ENCODE measurements around the gene R3HDM1.

R3HDM1 gene

GRCh38 chr2:135755573-135755972 is 224.3 kb downstream of the R3HDM1 start:
- no CpG with 5 or more reads among the region's 2 CpGs for WGBS (ENCODE audit: extremely low coverage, insufficient coverage, insufficient read length)
- no peak overlapping the region for H3K27ac ChIP-seq (ENCODE audit: low read depth, low read length)

DNA sequence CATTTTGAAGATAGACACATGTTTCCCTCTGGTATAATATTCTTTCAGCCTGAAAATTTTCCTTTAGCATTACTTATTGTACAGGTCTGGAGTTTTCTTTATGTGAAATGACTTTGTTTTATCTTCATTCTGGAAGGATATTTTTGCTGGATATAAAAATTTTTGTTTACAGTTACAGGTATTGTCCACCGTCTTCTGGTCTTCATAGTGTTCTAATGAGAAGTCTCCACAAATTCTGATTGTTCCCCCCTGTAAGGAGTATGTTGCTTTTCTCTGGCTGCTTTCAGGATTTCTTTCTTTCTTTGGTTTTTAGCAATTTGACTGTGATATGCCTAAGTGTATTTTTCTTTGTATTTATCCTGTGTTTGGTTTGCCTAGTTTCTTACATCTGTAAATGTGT is 225.4 kb downstream of the R3HDM1 start:
- Histone ChIP-seq H3K4me1 (ENCODE audit: control insufficient read depth in 1 of 2, insufficient read depth in 2 of 2, low read length in 2 of 2) (no peaks in the 10 kb centered on the region), H3K4ac (ENCODE audit: low read depth, low read length) (no peak overlapping the region), H3K18ac (ENCODE audit: low read length) (no peak overlapping the region), H3K79me1 (ENCODE audit: low read length) (no peaks in the 10 kb centered on the region), H2BK12ac (ENCODE audit: low read length) (no peak overlapping the region), H2AFZ (ENCODE audit: insufficient read depth, low read length, poor library complexity) (no peak overlapping the region), H3K27me3 (ENCODE audit: insufficient read depth, low read length) (no peaks in the 10 kb centered on the region), H3K4me3 (ENCODE audit: low read depth, low read length) (no peak overlapping the region), H4K8ac (ENCODE audit: low read depth, low read length) (no peak overlapping the region), H2AK5ac (ENCODE audit: low read length) (no peak overlapping the region), H4K12ac (ENCODE audit: low read depth, low read length) (no peak overlapping the region), H3K79me2 (ENCODE audit: control insufficient read depth, insufficient read depth, low read length, poor library complexity) (no peaks in the 10 kb centered on the region), H3K9ac (ENCODE audit: low read length) (no peak overlapping the region), H3K36me3 (ENCODE audit: control insufficient read depth in 1 of 2, insufficient read depth in 2 of 2, low read length in 2 of 2) (peaks cover 27 to 30% of the 10 kb centered on the region in 2 experiments), H3K23ac (ENCODE audit: low read length) (no peak overlapping the region), H3K9me3 (ENCODE audit: insufficient read depth, low read depth, low read length) (no peaks in the 10 kb centered on the region), H4K91ac (ENCODE audit: low read depth, low read length) (no peak overlapping the region), H3K27ac (ENCODE audit: low read depth, low read length) (no peak overlapping the region), H2BK5ac (ENCODE audit: low read depth, low read length, poor library complexity) (no peak overlapping the region), H3K4me2 (ENCODE audit: low read length) (no peak overlapping the region), H3K14ac (ENCODE audit: low read length) (no peak overlapping the region), H2BK120ac (ENCODE audit: insufficient read depth, low read length, poor library complexity) (no peak overlapping the region)
- no peak for DNase-seq
- WGBS (ENCODE audit: extremely low coverage, insufficient coverage, insufficient read length), result no CpG with 5 or more reads among the region's 1 CpG

More at GRCh38 chr2:135755573-135755972, 224.3 kb downstream of the R3HDM1 start:
- H3K4me3 ChIP-seq (ENCODE audit: low read depth, low read length), result no peak overlapping the region
- H3K27me3 ChIP-seq (ENCODE audit: insufficient read depth, low read length), result no peaks in the 10 kb centered on the region
- no peak overlapping the region for H2BK120ac ChIP-seq (ENCODE audit: insufficient read depth, low read length, poor library complexity)
- no peak overlapping the region for H4K91ac ChIP-seq (ENCODE audit: low read depth, low read length)
- no peak overlapping the region for H2BK12ac ChIP-seq (ENCODE audit: low read length)
- H3K18ac ChIP-seq (ENCODE audit: low read length), result no peak overlapping the region
- H2AFZ ChIP-seq (ENCODE audit: insufficient read depth, low read length, poor library complexity), result no peak overlapping the region
- H4K8ac ChIP-seq (ENCODE audit: low read depth, low read length), result no peak overlapping the region
- no peak overlapping the region for H2AK5ac ChIP-seq (ENCODE audit: low read length)
- no peaks in the 10 kb centered on the region for H3K4me1 ChIP-seq (ENCODE audit: control insufficient read depth in 1 of 2, insufficient read depth in 2 of 2, low read length in 2 of 2)
- peaks cover 24 to 27% of the 10 kb centered on the region in 2 experiments for H3K36me3 ChIP-seq (ENCODE audit: control insufficient read depth in 1 of 2, insufficient read depth in 2 of 2, low read length in 2 of 2)
- H2BK5ac ChIP-seq (ENCODE audit: low read depth, low read length, poor library complexity), result no peak overlapping the region
- H3K9me3 ChIP-seq (ENCODE audit: insufficient read depth, low read depth, low read length), result no peaks in the 10 kb centered on the region
- H4K12ac ChIP-seq (ENCODE audit: low read depth, low read length), result no peak overlapping the region
- no peak overlapping the region for H3K4me2 ChIP-seq (ENCODE audit: low read length)
- no peak overlapping the region for H3K9ac ChIP-seq (ENCODE audit: low read length)
- H3K79me1 ChIP-seq (ENCODE audit: low read length), result no peaks in the 10 kb centered on the region
- no peak overlapping the region for H3K14ac ChIP-seq (ENCODE audit: low read length)
- H3K23ac ChIP-seq (ENCODE audit: low read length), result no peak overlapping the region
- DNase-seq, result no peak
- H3K4ac ChIP-seq (ENCODE audit: low read depth, low read length), result no peak overlapping the region
- H3K79me2 ChIP-seq (ENCODE audit: control insufficient read depth, insufficient read depth, low read length, poor library complexity), result no peaks in the 10 kb centered on the region

DNA sequence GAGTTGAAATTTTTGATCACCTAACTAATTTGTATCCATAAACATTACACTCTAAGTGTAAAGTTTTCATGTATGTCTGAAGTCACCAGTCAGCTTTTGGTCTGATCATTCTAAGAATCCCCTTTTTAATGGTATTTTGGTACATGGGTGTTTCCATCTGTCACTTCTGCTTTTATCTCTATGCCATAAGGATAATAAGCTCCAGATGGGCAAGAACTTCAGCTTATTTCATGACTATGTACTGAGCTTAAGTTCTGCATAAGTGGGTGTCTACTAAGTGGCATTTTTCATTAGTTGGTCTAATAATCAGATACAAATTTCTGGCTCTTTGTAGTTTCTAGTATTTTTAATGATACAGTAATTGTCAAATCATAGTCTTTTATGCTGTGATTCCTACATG is 230.7 kb downstream of the R3HDM1 start:
- H3K36me3 ChIP-seq (ENCODE audit: control insufficient read depth in 1 of 2, insufficient read depth in 2 of 2, low read length in 2 of 2), result peaks cover 30 to 34% of the 10 kb centered on the region in 2 experiments
- H4K8ac ChIP-seq (ENCODE audit: low read depth, low read length), result no peak overlapping the region
- no peak overlapping the region for H3K27ac ChIP-seq (ENCODE audit: low read depth, low read length)
- no peak overlapping the region for H3K4ac ChIP-seq (ENCODE audit: low read depth, low read length)
- no peak overlapping the region for H2AK5ac ChIP-seq (ENCODE audit: low read length)
- H3K9ac ChIP-seq (ENCODE audit: low read length), result no peak overlapping the region
- no peak overlapping the region for H2BK120ac ChIP-seq (ENCODE audit: insufficient read depth, low read length, poor library complexity)
- H3K27me3 ChIP-seq (ENCODE audit: insufficient read depth, low read length), result no peaks in the 10 kb centered on the region
- H4K12ac ChIP-seq (ENCODE audit: low read depth, low read length), result no peak overlapping the region
- no peak for DNase-seq
- H3K4me1 ChIP-seq (ENCODE audit: control insufficient read depth in 1 of 2, insufficient read depth in 2 of 2, low read length in 2 of 2), result no peaks in the 10 kb centered on the region
- H2BK12ac ChIP-seq (ENCODE audit: low read length), result no peak overlapping the region
- H3K4me3 ChIP-seq (ENCODE audit: low read depth, low read length), result no peak overlapping the region
- no peak overlapping the region for H4K91ac ChIP-seq (ENCODE audit: low read depth, low read length)
- no peaks in the 10 kb centered on the region for H3K79me2 ChIP-seq (ENCODE audit: control insufficient read depth, insufficient read depth, low read length, poor library complexity)
- H3K23ac ChIP-seq (ENCODE audit: low read length), result no peak overlapping the region
- H3K9me3 ChIP-seq (ENCODE audit: insufficient read depth, low read depth, low read length), result no peaks in the 10 kb centered on the region
- H3K14ac ChIP-seq (ENCODE audit: low read length), result no peak overlapping the region
- H3K79me1 ChIP-seq (ENCODE audit: low read length), result no peaks in the 10 kb centered on the region
- no peak overlapping the region for H2AFZ ChIP-seq (ENCODE audit: insufficient read depth, low read length, poor library complexity)
- H3K18ac ChIP-seq (ENCODE audit: low read length), result no peak overlapping the region
- H3K4me2 ChIP-seq (ENCODE audit: low read length), result no peak overlapping the region
- H2BK5ac ChIP-seq (ENCODE audit: low read depth, low read length, poor library complexity), result no peak overlapping the region

GRCh38 chr2:135762530-135762929 is 231.2 kb downstream of the R3HDM1 start:
- H3K36me3 ChIP-seq (ENCODE audit: control insufficient read depth in 1 of 2, insufficient read depth in 2 of 2, low read length in 2 of 2), result peaks cover 33 to 37% of the 10 kb centered on the region in 2 experiments
- H3K79me2 ChIP-seq (ENCODE audit: control insufficient read depth, insufficient read depth, low read length, poor library complexity), result no peaks in the 10 kb centered on the region
- WGBS (ENCODE audit: extremely low coverage, insufficient coverage, insufficient read length), result no CpG with 5 or more reads among the region's 1 CpG
- no peak overlapping the region for H4K12ac ChIP-seq (ENCODE audit: low read depth, low read length)
- H2BK12ac ChIP-seq (ENCODE audit: low read length), result no peak overlapping the region
- no peak overlapping the region for H4K91ac ChIP-seq (ENCODE audit: low read depth, low read length)
- H3K27me3 ChIP-seq (ENCODE audit: insufficient read depth, low read length), result no peaks in the 10 kb centered on the region
- H3K4me3 ChIP-seq (ENCODE audit: low read depth, low read length), result no peak overlapping the region
- no peak overlapping the region for H3K23ac ChIP-seq (ENCODE audit: low read length)
- H3K9me3 ChIP-seq (ENCODE audit: insufficient read depth, low read depth, low read length), result no peaks in the 10 kb centered on the region
- H3K4me2 ChIP-seq (ENCODE audit: low read length), result no peak overlapping the region
- H3K14ac ChIP-seq (ENCODE audit: low read length), result no peak overlapping the region
- H3K27ac ChIP-seq (ENCODE audit: low read depth, low read length), result no peak overlapping the region
- no peak for DNase-seq
- no peak overlapping the region for H2BK5ac ChIP-seq (ENCODE audit: low read depth, low read length, poor library complexity)
- no peak overlapping the region for H3K18ac ChIP-seq (ENCODE audit: low read length)
- H3K79me1 ChIP-seq (ENCODE audit: low read length), result no peaks in the 10 kb centered on the region
- no peak overlapping the region for H2AK5ac ChIP-seq (ENCODE audit: low read length)
- no peaks in the 10 kb centered on the region for H3K4me1 ChIP-seq (ENCODE audit: control insufficient read depth in 1 of 2, insufficient read depth in 2 of 2, low read length in 2 of 2)
- H3K9ac ChIP-seq (ENCODE audit: low read length), result no peak overlapping the region
- H3K4ac ChIP-seq (ENCODE audit: low read depth, low read length), result no peak overlapping the region
- no peak overlapping the region for H2BK120ac ChIP-seq (ENCODE audit: insufficient read depth, low read length, poor library complexity)
- H4K8ac ChIP-seq (ENCODE audit: low read depth, low read length), result no peak overlapping the region
- H2AFZ ChIP-seq (ENCODE audit: insufficient read depth, low read length, poor library complexity), result no peak overlapping the region

Data from trophoblast cell (in vitro differentiated cells and primary cell).